Measurements from ENCODE around the gene EGLN3.

The EGLN3 gene

DNA sequence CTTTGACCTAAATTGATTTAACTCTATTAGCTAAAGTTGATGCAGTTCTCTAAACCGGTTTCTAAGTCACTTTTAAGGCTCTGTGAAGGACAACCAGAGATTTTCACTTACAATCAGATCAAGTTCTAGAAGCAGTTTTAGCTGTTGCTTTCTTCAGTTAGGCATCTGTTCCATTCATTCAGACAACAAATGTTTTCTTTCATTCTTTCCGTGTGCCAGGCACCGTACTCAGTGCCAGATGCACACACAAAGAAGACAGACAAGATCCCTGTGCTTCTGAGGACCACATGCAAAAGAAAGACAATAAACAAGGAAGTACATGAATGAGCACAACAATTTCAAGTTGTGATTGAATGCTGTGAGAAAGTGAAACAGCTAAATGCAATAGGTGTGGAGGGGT lies 11.1 kb upstream of the EGLN3 start:
- DNase-seq: no peak

- no peak for DNase-seq
Measured at GRCh38 chr14:33959692-33960151, 8.8 kb upstream of the EGLN3 start.

- DNase-seq: no peak
Measured at GRCh38 chr14:33958605-33959226, 7.8 kb upstream of the EGLN3 start.

DNA sequence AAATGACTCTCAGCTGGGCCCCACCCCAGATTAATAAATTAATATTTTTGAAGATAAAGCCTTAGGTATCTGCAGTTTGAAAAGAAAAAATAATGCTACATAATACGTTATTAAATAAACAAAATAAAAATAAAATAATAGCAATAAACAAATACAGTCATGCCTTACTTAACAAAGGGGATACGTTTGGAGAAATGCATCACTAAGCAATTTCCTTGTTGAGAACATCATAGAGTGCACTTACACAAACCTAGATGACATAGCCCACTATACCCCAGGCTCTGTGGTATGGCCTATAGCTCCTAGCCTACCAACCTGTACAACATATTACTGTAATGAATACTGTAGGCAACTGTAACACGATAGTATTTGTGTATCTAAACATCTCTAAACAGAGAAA lies 7.1 kb upstream of the EGLN3 start:
- DNase-seq: no peak

DNA sequence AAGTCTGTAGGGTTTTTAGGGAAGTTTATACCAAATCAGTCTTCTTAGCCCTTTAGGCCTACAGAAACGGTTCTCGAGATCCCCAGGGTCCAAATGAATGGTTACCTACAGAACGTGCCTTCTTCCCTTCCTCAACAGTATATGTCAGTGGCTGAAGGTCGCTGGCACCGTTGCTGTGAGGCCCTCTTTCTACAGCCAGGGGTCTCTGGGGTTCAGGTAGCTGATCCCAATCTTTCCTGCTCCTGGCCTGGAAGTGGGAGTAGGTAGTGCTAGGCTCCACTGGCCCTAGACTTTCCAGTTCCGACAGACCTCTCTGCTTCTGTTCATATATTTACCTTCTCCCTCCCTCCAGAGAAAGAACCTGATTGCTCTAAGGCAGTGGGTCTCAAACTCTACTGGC lies 6.4 kb upstream of the EGLN3 start:
- no peak for DNase-seq

- DNase-seq: no peak
Measured at GRCh38 chr14:33956640-33957039, 5.8 kb upstream of the EGLN3 start.

- no peak for DNase-seq
Measured at GRCh38 chr14:33954016-33954598, 3.2 kb upstream of the EGLN3 start.

DNA sequence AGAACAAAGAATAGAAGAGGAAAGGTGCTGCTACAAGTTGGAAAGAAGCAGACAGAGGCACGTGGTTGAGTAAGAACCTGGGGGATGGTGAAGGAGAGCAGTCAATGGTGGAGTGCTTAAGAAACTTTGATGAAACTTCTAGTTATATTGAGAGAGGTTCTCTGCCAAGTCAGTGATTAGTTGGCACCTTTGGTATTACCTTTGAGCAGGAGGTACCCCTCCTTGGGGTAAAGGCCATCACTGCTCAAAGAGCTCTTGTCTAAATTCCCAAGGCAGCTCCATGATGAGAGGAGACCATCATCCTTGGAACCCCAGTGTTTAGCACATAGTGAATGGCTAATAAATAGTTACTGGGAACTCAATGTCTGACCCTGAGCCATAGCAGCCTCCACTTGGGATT lies 1.7 kb upstream of the EGLN3 start:
- DNase-seq: no peak

GRCh38 chr14:33951183-33951840 lies 438 bp upstream of the EGLN3 start:
- no peak for DNase-seq

- DNase-seq: no peak
Measured at GRCh38 chr14:33949411-33949893, 1.4 kb downstream of the EGLN3 start.

GRCh38 chr14:33948869-33949408 lies 1.9 kb downstream of the EGLN3 start:
- no peak for DNase-seq

- DNase-seq: no peak
Measured at GRCh38 chr14:33948145-33948868, 2.6 kb downstream of the EGLN3 start.

GRCh38 chr14:33946679-33947476 lies 4.0 kb downstream of the EGLN3 start:
- no peak for DNase-seq

GRCh38 chr14:33945210-33946088 lies 5.4 kb downstream of the EGLN3 start:
- DNase-seq: no peak

- DNase-seq: no peak
Measured at GRCh38 chr14:33943096-33943883, 7.6 kb downstream of the EGLN3 start.

DNA sequence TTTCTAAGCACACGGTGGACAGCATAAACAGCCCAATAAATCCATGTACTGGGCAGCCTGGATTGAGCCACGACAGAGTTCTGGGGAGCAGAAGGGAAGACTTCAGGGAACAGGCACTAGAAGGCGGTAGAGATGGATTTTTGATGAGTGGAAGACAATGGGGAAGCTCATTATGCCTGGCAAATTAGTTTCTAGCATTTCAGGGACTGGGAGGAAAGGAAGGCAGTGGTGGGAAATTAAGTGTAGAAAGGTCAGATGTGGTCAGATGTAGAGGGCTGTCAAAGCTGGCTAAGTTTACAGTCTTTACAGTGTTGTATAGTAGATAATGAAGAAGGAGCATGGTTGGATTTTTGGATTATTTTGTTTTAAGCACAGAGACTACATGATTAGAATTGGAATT lies 9.2 kb downstream of the EGLN3 start:
- no peak for DNase-seq

DNA sequence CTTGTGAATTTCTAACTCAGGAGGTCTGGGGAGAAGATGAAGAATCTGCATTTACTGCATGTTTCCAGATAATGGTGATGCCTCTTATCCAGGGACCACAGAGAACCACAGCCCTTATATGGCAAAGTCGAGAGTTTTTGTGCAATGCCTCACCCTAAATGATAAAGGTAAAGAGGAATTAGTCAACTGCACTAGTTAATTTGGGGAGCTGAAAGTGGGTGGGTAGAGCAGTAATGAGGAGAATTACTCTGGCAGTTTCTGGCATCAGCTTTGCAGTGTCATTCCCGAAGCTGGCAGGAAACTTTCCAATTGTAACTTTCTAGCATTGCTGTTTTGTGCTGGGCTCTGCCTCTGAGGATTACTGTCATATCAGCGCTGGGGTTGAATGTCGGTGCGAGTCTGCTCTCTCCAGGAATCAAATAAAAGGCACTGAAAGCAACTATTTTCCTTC lies 10.3 kb downstream of the EGLN3 start:
- no peak for DNase-seq

DNA sequence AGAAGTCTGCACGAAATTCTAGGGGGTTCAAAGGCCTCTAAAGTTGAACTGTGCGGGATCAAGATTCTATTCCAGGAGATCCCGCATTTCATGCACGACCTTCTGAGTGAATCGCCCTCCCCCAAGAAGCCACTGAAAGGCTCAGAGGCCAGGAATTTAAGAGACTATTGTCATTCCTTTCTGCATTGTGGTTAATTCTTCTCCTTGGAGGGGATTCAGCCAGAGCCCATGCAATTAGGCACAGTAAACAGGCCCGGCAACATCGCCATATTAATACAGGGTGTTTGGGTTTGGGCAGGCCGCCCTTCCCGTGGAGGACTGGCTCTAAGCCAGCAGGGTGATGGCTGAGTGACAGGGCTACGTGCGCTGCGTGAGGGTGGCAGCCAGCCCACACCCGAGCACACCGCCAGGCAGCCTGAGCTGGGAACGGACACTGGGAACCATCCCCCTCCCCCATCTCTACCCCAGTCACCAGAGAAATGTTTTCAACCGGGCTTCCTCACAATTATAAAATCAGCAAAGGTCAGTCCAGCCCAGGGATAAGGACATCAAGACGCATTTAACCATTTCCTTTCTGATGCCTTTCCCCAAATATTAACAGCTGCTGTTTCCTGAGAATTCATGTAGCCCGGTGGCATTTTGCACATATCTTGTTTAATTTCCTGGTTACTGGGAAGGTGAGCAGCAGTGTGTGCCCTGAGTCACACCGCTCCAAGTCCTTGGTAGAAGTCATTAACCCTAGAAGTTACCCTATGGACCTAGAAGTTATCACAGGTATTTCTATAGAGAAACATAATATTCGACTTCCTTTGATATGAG lies 12.5 kb downstream of the EGLN3 start:
- DNase-seq: no peak

DNA sequence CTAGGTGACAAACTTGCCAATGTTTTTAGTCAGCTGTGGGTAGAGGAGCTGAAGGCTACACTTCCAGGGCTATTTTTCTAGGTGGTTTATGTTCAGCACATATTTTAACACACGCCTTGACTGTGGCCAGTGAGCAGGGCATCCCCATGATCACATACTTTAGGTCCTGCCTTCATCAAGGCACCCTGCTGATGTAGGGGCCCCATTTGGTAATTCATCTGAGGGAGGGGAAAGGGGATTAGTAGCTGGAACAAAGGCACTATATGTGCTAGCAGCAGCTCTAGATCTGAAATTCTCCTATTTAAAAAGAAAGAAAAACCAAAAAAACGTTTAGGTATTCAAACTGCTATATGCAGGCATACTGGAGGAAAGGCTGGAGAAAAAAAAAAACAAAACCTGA lies 14.5 kb downstream of the EGLN3 start:
- no peak for DNase-seq

DNA sequence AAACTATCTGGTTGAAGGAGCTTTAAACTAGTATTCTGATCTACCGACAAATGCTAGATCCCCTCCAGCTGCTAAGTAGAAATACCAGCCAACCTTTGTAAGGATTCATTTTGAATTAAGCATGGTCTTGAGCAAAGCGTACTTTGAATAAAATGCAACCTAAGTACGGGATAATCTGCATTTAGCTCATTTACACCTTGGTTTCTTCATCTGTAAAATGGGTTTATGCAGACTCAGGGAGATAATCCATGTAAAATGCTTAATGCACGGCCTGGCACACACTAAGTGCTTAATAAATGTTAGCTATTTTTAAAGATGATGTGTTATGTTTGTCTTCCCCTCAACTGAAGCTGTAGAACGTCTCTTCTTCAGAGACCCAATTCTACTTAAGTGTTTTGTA lies 15.9 kb downstream of the EGLN3 start:
- DNase-seq: no peak

All from GF-D8 (cell line).